Hematopoietic multipotent progenitor cell treated with erythropoietin and hydrocortisone succinate and interleukin-3 and kit ligand, for 8 days (in vitro differentiated cells): ENCODE data around the gene HNF4A.

Experiments used
- DNase-seq: peaks from one replicate; pipeline ENCODE4 v3.0.0-alpha.2; 2015

The HNF4A gene

DNA sequence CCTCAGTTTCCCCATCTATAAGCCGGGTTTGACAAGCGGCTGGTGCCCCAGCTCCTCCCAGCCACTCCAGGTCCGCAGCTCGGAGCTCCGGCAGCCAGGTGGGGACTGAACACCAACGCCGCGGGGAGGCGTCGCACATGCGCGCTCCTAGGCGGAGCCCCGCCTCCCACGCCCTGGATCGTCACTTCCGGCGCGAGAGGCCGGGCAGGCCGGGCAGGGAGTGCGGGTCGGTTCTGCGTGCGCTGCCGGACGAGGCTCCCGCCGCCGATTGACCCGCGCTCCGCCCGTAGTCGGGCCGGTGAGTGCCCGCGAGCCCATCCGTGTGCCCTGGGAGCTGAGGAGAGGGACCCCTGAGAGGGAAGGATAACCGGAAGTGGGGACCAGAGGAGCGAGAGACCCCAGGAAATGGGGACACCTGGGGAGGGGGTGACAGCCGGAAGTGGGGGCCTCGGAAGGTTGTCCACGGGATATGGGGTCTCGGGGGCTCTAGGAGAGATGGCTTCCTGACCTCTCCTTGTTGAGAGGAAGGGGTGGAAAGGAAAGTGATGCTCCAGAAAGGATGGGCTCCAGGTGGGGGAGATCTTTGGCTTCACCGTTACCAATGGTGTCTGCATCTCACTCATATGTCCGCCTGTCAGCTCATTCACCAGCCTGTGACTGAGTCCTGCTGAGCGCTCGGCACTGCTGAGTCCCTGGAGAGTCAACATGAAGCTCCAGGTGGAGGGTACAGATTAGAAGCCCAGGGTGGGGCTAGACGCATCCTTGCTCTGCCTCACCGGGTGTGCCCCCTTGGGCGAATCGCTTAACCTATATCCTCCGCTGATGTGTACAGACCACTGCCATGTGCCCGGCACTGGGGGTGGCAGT lies 120.4 kb downstream of the HNF4A start, which contains the start of gene TTPAL:
TTPAL (plus strand) TSS at position 181 of the 867 bp plus-strand sequence. CDS start 4,126 bp downstream, outside the sequence.
- peak; percentile 89 for DNase-seq

DNA sequence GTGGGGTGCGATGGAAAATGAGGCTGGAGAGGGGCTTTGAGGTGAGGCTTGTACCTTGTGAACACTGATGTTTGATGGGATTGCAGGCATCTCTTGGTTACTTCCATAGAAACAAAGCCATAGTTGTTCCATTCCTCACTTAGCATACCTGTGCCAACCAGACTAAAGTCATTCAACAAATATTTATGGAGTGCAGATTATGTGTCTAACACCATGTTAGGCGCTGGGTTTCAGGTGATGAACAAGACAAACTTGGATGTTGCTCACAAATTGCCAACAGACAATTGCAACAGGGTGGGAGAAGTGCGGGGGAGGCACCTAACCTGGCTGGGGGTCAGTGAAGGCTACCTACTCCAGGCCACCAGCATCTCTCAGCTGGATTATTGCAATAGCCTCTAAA lies 121.7 kb downstream of the HNF4A start:
- no peak for DNase-seq

DNA sequence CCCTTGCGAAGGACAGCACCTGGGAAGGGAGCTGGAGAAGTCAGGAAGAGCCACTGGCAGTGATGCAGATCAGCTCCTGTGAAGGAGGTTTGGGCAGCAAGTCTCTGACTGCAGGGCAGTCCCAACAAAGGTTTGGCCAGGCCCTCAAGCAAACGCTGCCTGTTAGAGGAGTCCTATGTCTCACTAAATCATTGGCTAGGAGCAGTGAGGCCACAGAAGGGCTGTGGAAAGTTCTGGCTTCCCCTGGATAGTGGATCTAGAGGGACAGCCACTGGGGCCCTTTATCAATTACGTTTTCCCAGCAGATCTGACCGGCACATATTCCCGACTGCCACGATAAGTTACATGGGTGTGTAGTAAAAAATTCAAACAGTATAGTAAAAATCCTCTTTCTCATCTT lies 122.7 kb downstream of the HNF4A start:
- peak; percentile 33 for DNase-seq

DNA sequence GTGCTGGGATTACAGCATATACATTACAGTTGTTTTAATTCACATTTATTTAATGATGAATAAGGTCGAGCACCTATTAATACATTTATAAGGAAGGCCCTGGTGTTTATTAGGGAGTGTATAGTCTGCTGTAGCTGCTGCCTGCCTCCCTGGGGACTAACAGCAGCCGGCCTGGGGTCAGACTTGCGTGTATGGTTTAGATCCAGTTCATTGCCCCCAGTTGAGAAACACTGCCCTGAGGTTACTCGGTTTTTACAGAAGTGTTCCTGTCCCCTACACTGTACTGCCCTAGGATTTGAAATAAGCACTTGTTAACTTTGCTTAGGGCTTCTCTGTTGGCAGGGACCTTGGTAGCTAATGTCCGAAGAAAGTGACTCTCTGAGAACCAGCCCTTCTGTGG lies 124.1 kb downstream of the HNF4A start:
- no peak for DNase-seq

DNA sequence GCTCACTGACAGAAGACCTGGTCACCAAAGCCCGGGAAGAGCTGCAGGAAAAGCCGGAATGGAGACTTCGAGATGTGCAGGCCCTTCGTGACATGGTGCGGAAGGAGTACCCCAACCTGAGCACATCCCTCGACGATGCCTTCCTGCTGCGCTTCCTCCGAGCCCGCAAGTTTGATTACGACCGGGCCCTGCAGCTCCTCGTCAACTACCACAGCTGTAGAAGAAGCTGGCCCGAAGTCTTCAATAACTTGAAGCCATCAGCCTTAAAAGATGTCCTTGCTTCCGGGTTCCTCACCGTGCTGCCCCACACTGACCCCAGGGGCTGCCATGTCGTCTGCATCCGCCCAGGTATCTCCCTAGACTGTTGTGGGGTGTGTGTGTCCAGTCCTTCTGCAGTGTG lies 124.6 kb downstream of the HNF4A start:
- no peak for DNase-seq

DNA sequence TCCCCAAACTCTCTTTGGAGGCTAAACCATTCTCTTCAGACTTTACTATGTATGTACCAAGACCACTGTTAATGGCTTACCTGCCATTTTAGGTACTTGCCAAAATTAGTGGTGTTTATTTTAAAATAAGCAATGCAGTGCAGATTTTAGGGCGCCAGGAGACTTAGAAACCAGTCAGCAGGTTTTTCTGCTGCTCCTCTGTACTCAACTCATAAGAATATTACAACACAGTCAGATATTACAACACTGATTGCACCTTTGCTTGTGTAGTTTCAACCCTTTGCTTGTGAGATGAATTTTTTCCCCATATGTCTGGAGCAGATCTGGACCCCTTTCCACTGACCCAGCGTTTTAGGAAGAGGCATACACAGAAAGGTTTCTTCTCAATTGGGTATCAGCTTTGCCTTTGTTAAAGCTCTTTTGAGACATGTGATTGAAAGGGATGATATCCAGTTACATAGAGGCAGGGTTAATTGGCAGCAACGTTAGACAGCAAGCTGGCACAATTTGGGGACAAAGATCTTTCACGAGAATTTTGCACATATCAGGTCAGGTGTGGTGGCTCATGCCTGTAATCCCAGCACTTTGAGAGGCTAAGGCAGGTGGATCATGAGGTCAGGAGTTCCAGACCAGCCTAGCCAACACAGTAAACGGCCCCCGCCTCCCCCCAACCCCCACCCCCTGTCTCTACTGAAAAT lies 126.4 kb downstream of the HNF4A start:
- DNase-seq, result no peak

DNA sequence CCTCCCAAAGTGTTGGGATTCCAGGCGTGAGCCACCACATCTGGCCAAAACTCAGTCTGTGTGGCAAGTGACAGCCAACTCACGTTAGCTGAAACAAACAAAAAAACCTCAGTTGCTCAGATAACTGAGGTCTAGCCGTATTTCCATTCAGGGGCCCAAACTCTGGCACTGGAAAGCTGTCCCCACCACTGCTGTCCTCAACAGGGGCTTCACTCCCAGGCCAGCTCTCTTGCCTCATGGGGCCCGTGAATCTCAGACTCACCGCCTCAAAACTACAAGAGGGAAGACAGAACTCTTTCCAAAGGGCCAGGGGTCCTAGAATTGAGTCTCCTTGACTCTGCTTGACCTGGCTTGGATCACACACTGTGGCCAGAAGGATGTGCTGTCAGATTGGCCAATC lies 127.6 kb downstream of the HNF4A start:
- DNase-seq, result no peak
